Nephron progenitor cell (in vitro differentiated cells): ENCODE results near the gene GTSE1.

Experiments used
- DNase-seq: peaks from one replicate; pipeline ENCODE4 v3.0.0; 2021
- H3K27ac Mint-ChIP-seq: 2 replicates; pipeline ENCODE4 v1.8.0; 2021; ENCODE audit warnings: mild to moderate bottlenecking, moderate library complexity, mixed read lengths
- H3K27me3 Mint-ChIP-seq: 2 replicates; pipeline ENCODE4 v1.8.0; 2021; ENCODE audit warnings: mild to moderate bottlenecking, low read depth, mixed read lengths; ENCODE audit not compliant: poor library complexity
- H3K36me3 Mint-ChIP-seq: 2 replicates; pipeline ENCODE4 v1.8.0; 2021; ENCODE audit warnings: low read depth, mixed read lengths
- H3K4me1 Mint-ChIP-seq: 2 replicates; pipeline ENCODE4 v1.8.0; 2021; ENCODE audit warnings: mixed read lengths
- H3K4me3 Mint-ChIP-seq: 2 replicates; pipeline ENCODE4 v1.8.0; 2021; ENCODE audit warnings: mild to moderate bottlenecking, moderate library complexity, mixed read lengths
- H3K9me3 Mint-ChIP-seq: 2 replicates; pipeline ENCODE4 v1.8.0; 2021; ENCODE audit warnings: mild to moderate bottlenecking, moderate library complexity, mixed read lengths
- CTCF ChIP-seq: fragments of 200-600 bp; sonication (generic); IDR thresholded peaks from 2 replicates; pipeline ENCODE4 v1.5.0; 2021; ENCODE audit warnings: antibody characterized with exemption

Gene GTSE1

GRCh38 chr22:46339956-46340355, 43.3 kb downstream of the GTSE1 start:
- TF ChIP-seq CTCF: no peak
- Mint-ChIP-seq H3K9me3 (no peaks in the 10 kb centered on the region), H3K36me3 (peaks cover 64% of the 10 kb centered on the region), H3K27ac (peak overlapping the region; percentile 27), H3K4me3 (no peak overlapping the region), H3K4me1 (peaks cover 24% of the 10 kb centered on the region), H3K27me3 (peaks cover 2% of the 10 kb centered on the region)
- DNase-seq: no peak

- no peak overlapping the region for H3K27ac Mint-ChIP-seq
Measured at GRCh38 chr22:46340676-46341075, 44.0 kb downstream of the GTSE1 start.

GRCh38 chr22:46346680-46347405, 50.2 kb downstream of the GTSE1 start:
- no peak for TF ChIP-seq CTCF
- no peaks in the 10 kb centered on the region for H3K9me3 Mint-ChIP-seq
- no peaks in the 10 kb centered on the region for H3K4me1 Mint-ChIP-seq
- no peaks in the 10 kb centered on the region for H3K27me3 Mint-ChIP-seq
- H3K36me3 Mint-ChIP-seq: peaks cover 63% of the 10 kb centered on the region
- H3K27ac Mint-ChIP-seq: no peak overlapping the region
- H3K4me3 Mint-ChIP-seq: no peak overlapping the region
- no peak for DNase-seq

More at GRCh38 chr22:46340676-46341075, 44.0 kb downstream of the GTSE1 start:
- no peak overlapping the region for H3K4me3 Mint-ChIP-seq
- no peak for DNase-seq
- peaks cover 20% of the 10 kb centered on the region for H3K4me1 Mint-ChIP-seq
- TF ChIP-seq CTCF: no peak
- H3K27me3 Mint-ChIP-seq: peaks cover 2% of the 10 kb centered on the region
- H3K9me3 Mint-ChIP-seq: no peaks in the 10 kb centered on the region
- peaks cover 67% of the 10 kb centered on the region for H3K36me3 Mint-ChIP-seq

- Mint-ChIP-seq H3K9me3 (no peaks in the 10 kb centered on the region), H3K4me3 (no peak overlapping the region), H3K27ac (no peak overlapping the region), H3K4me1 (no peaks in the 10 kb centered on the region), H3K36me3 (peaks cover 61% of the 10 kb centered on the region), H3K27me3 (no peaks in the 10 kb centered on the region)
- no peak for TF ChIP-seq CTCF
- DNase-seq: no peak
Measured at GRCh38 chr22:46347646-46348045, 51.0 kb downstream of the GTSE1 start.

GRCh38 chr22:46348099-46348695, 51.5 kb downstream of the GTSE1 start:
- Mint-ChIP-seq H3K4me1 (no peaks in the 10 kb centered on the region), H3K27me3 (no peaks in the 10 kb centered on the region), H3K4me3 (no peak overlapping the region), H3K36me3 (peaks cover 63% of the 10 kb centered on the region), H3K9me3 (no peaks in the 10 kb centered on the region), H3K27ac (no peak overlapping the region)
- no peak for TF ChIP-seq CTCF
- no peak for DNase-seq

- no peak overlapping the region for H3K27ac Mint-ChIP-seq
- no peaks in the 10 kb centered on the region for H3K9me3 Mint-ChIP-seq
- no peak for DNase-seq
- no peak overlapping the region for H3K4me3 Mint-ChIP-seq
- no peak for TF ChIP-seq CTCF
- H3K4me1 Mint-ChIP-seq: no peaks in the 10 kb centered on the region
- peaks cover 54% of the 10 kb centered on the region for H3K36me3 Mint-ChIP-seq
- H3K27me3 Mint-ChIP-seq: no peaks in the 10 kb centered on the region
Measured at GRCh38 chr22:46349238-46349637, 52.6 kb downstream of the GTSE1 start.
